Right forelimb (tissue), 1 donor: ENCODE data around the gene FLYWCH1.
"Not testable (repeated sequence)": the region's sequence is repeated elsewhere in the genome, so short reads cannot be mapped to it uniquely, and the experiment has no call there.

Experiments used
- DNase-seq: peaks from one replicate; pipeline ENCODE4 v3.0.0-alpha.2; 2018

FLYWCH1 gene

DNA sequence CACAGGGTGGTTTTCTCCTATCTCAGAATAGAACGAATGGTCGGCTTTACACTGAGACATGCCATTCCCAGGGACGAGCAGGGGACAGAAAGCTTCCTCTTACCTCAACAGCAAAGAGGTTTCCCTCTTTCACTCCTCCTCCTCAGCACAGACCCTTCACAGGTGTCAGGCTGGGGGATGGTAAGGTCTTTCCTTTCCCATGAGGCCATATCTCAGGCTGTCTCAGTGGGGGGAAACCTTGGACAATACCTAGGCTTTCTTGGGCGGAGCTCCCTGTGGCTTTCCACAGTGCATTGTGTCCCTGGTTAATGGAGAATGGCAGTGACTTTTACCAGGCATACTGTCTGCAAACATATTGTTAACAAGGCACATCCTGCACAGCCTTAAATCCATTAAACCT is 16.4 kb downstream of the FLYWCH1 start:
- DNase-seq = not testable (repeated sequence)

DNA sequence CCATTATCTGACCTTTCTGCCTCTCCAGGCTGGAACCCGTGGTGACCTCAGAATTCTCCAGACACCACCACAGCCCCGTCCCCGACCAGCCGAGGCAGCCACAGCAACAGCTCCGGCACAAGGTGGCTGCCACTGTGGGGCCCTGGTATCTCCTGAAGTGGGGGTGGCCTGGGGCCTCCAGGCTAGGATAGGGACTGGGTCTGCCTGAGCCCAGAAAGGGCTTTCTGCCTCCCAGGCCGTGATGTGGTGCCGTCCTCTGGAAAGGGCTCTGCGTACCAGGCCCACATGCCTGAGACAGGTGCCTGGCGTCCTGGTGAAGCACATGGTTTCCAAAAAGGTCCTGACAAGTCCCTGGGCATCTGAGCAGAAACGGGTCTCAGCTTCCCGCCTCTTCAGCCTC is 17.1 kb downstream of the FLYWCH1 start:
- no peak for DNase-seq

DNA sequence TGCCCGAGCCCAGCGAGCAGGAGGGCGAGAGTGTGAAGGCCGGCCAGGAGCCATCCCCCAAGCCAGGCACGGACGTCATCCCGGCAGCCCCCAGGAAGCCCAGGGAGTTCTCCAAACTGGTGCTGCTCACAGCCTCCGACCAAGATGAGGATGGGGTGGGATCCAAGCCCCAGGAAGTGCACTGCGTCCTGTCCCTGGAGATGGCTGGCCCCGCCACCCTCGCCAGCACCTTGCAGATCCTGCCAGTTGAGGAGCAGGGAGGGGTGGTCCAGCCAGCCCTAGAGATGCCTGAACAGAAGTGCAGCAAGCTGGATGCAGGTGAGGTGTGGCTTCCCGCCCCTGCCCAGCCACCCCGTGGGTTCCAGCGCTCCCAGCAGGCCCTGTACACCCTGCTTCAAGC is 18.0 kb downstream of the FLYWCH1 start:
- no peak for DNase-seq

DNA sequence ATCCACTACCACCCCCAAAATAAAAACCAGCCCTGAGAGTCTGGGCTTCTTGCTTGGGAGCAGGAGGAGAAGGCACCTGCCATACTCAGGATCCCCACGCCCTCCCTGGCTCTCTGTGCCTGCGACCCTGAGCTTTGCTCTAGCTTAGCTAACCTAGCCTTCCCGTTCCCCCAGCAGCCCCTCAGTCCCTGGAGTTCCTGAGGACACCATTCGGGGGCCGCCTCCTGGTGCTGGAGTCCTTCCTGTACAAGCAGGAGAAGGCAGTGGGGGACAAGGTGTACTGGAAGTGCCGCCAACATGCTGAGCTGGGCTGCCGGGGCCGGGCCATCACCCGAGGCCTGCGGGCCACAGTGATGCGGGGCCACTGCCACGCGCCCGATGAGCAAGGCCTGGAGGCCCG is 18.5 kb downstream of the FLYWCH1 start:
- DNase-seq = no peak

DNA sequence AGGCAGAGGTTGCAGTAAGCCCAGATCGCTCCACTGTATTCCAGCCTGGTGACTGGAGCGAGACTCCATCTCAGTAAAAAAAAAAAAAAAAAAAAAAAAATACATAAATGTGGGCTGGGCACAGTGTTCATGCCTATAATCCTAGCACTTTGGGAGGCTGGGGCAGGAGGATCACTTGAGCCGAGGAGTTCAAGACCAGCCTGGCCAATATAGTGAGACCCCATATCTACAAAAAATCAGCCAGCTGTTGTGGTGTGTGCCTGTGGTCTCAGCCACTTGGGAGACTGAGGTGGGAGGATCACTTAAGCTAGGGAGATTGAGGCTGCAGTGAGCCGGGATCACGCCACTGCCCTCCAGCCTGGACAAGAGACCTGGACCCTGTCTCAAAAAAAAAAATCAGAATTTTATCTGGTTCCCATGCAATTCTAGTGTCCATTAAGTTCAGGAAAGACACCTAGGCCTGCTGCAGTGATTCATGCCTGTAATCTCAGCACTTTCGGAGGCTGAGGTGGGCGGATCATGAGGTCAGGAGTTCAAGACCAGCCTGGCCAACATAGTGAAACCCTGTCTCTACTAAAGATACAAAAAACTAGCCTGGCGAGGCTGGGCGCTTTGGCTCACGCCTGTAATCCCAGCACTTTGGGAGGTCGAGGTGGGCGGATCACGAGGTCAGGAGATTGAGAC is 19.6 kb downstream of the FLYWCH1 start:
- not testable (repeated sequence) for DNase-seq

DNA sequence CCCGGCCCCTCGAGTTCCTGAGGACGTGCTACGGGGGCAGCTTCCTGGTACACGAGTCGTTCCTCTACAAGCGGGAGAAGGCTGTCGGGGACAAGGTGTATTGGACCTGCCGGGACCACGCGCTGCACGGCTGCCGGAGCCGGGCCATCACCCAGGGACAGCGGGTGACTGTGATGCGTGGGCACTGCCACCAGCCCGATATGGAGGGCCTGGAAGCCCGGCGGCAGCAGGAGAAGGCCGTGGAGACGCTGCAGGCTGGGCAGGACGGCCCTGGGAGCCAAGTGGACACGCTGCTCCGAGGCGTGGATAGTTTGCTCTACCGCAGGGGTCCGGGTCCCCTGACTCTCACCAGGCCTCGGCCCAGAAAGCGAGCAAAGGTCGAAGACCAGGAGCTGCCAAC is 21.4 kb downstream of the FLYWCH1 start:
- no peak for DNase-seq

DNA sequence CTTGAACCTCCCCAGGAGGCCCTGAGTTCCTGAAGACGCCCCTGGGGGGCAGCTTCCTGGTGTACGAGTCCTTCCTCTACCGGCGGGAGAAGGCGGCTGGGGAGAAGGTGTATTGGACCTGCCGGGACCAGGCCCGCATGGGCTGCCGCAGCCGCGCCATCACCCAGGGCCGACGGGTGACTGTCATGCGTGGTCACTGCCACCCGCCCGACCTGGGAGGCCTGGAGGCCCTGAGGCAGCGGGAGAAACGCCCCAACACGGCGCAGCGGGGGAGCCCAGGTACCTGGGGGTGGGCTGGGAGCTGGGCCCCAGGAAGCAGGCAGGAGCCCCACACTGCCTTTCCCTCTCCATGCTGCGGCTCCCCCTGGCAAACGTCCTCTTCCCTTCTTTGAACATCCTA is 22.0 kb downstream of the FLYWCH1 start:
- DNase-seq = no peak

DNA sequence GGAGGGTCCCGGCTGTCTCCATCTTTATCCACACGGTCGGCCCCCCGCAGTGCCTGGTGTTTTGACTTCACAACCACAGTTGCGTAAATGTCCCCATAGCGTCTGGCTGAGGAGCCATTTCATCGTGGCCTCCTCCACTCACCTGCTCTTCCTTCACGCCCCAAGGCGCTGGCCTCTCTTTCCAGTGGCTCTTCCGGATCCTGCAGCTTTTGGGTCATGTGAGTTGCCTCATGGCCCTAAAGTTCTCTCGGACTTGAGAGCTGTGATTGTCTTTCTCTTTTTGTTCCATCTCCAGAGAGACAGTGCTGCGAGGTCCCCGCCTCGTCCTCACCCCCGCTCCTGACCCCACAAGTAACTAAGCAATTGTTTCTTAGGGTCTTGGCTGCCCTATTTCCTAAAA is 22.7 kb downstream of the FLYWCH1 start:
- no peak for DNase-seq

DNA sequence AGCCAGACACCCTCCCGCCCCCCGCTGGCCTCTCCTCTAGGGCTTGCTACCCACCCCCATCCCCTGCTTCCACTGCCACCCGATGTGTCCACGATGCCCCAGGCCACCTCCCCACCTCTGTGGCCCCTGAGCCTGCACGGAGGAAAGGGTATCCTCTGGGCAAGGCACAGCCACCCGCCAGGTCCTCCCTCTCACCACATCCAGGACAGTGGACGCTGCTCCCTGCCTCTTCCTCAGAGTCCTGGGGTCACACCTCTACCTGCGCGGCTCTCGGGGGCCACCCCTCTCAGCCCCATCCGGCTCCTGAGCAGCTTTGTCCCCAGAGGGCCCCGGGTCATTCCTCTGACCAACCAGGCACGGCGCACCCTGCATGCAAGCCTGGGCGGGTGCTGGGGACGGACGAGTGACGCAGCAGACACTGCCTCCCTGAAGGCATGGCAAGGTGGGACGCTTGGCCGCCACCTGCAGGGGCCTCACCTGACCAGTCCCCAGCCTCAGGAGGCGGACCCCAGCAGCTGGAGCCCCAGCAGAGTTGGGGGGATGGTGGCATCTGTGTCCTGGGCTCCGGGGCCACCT is 24.8 kb downstream of the FLYWCH1 start:
- DNase-seq = no peak

DNA sequence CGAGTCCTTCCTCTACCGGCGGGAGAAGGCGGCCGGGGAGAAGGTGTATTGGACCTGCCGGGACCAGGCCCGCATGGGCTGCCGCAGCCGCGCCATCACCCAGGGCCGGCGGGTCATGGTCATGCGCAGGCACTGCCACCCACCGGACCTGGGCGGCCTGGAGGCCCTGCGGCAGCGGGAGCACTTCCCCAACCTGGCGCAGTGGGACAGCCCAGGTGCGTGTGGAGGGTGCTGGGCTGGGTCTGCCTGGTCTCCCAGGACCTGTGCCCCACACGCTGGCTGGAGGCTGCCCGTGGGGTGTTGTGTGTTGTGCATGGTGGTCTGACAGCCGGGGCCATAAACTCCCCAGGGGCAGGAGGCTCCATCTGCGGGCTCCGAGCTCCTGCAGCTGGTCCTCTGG is 25.4 kb downstream of the FLYWCH1 start:
- DNase-seq = no peak

DNA sequence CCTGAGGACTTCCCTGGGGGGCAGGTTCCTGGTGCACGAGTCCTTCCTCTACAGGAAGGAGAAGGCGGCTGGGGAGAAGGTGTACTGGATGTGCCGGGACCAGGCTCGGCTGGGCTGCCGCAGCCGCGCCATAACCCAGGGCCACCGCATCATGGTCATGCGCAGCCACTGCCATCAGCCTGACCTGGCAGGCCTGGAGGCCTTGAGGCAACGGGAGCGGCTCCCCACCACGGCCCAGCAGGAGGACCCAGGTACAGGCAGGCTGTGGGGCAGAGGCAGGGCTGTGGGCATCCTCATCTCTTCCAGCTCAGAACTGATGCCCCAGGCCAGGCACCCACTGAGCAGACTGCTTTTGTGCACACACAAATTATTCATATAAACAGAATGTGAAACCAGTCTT is 26.5 kb downstream of the FLYWCH1 start:
- DNase-seq = no peak

DNA sequence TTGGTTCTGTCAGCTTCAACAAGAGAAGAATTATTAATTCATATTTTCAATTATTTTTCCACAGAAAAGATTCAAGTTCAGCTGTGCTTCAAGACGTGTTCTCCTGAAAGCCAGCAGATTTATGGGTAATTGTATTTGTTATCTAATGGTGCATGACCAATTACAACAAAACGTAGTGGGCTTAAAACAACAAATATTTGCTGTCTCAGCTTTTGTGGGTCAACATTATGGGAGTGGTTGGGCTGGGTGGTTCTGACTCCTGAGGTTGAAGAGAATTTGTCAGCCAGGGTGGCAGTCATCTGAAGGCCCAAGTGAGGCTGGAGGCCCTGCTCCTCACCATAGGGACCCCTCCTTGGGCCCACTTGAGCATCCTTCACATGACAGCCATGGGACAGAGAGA is 28.2 kb downstream of the FLYWCH1 start:
- DNase-seq = no peak

DNA sequence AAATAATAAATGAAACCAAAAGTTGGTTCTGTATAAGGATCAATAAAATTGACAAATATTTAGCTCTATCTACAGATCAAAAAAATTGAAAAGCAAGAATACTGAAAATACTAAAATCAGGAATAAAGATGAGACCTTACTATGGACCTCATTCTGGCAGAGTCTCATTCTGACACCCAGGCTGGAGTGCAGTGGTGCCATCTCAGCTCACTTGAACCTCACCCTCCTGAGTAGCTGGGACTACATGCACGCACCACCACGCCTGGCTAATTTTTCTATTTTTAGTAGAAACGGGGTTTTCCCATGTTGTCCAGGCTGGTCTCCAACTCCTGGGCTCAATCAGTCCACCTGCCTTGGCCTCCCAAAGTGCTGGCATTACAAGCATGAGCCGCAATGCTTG is 30.3 kb downstream of the FLYWCH1 start:
- no peak for DNase-seq

DNA sequence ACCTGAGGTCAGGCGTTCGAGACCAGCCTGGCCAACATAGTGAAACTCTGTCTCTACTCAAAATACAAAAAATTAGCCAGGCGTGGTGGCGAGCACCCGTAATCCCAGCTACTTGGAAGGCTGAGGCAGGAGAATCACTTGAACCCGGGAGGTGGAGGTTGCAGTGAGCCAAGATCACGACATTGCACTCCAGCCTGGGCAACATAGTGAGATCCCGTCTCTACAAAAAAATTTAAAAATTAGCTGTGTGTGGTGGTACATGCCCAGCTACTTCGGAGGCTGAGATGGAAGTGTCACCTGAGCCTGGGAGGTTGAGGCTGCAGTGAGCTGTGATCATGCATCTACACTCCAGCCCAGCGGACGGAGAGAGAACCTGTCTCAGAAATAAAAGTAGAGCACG is 32.0 kb downstream of the FLYWCH1 start:
- DNase-seq = not testable (repeated sequence)

DNA sequence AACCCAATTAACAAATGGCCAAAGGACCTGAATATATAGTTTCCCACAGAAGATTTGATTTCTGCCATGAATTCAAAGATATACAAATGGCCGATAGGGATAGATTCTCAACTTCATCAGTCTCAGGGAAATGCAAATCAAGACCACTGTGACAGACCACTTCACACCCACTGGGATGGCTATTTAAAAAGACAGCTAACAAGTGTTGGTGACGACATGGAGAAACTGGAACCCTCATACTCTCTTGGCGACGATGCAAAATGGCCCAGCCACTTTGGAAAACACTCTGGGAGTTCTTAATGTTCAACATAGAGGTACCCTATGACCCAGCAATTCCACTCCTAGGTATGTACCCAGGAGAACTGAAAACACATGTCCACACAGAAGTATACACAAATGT is 34.9 kb downstream of the FLYWCH1 start:
- no peak for DNase-seq

DNA sequence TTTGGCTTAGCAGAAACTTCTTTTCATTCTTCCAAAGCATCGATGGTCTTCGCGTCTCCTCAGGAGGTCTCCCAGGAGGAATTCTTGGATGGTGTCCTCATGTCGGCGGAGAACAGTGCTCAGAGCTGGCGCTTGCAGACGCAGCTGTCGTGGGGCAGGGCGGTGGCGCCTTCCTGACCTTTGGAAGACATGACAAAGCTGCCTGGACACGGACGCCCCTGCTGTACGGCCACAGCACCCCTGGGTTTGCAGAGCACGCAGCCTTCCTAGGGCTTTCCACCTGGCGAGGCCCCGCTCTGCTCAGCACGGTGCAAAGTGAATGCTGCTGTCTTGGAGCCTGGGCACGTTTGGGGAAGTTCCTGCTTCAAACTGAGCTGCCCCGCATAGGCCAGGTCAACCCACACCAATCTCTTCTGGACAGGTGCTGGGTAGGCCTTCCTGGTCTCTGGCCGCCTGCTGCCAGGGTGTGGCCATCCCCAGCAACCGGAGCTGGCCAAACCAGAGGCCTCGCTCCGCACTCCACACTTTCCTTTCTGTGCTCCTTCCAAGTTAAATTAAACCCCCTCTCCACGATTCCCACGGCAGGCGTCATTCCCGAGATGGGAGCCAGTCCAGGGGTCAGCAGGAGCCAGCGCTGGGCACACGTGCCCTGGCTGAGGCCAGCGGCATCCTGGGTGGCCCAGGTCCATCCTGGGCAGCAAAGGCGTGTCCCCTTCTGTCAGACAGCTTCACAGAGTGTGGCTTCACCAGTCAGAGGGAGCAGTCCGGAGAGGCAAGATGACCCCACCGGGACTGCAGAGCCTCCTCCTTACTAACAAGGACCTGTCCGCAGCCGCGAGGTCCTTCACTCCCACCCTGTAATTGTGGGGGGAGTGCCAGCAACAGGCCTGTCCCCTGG is 37.3 kb downstream of the FLYWCH1 start:
- peak; percentile 42 for DNase-seq

DNA sequence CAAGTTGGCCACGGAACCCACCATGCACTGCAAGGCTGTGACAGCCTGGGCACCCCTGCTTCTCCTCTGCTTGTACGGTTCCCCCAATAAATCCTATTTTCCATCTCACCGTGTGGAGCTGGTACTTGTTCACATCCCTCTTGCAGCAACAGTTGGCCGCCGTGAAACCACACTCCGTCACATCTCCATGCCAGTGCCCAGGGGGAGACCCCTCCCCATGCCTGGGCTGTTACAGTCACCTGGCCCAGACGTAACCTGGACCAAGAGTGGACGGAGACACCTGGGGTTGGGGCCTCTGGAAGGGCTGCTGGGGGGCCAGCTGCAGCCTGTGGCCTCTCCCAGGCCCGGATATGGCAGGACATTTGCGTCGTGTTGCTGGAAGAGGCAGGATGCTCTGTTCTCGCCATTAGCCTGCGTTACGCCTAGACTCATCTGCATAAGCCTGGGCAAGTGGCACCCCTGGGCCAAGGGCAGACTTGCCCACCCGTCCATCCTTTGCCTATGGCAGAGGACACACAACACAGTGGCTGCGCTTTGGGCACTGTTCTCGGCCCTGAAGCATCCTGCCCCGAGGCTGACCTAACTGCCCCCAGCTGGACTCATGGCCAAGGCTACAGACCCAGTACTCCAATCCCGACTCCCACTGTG is 38.1 kb downstream of the FLYWCH1 start:
- peak; percentile 30 for DNase-seq

DNA sequence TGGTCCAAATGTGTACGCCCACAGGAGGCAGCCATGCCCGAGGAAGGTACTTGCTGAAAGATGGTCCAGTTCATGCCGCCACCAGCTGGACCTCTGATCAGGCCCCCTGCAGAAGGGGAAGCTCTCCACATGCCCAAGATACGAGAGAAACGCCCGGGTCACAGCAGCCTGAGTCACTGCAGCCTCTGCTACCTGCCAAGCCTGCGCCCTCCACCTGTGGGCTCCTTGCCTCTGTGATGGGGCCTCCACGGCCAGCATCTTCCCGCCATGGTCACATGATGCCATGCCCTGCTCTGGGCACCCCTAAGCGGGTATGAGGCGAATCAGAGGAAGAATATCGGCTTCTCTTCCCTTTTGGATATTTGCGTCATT is 38.6 kb downstream of the FLYWCH1 start:
- no peak for DNase-seq

DNA sequence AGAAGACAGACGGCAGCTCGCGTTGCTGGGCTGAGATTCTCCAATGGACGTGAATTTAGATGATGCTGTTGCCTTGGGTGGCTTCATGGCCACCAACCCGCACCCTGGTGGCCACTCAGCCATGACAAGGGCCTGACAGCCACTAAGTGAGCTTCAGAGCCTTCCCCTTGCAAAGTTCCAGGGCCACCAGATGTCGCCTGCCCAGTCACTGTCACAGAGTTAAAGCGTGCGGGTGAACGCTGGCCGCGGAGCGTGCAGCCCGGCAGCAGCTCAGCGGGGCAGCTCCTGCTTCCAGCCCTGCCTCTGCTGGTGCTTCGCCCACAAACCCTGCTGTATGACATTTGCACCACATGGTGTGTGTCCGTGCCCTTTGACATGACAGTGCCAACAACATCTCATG is 39.0 kb downstream of the FLYWCH1 start:
- no peak for DNase-seq

DNA sequence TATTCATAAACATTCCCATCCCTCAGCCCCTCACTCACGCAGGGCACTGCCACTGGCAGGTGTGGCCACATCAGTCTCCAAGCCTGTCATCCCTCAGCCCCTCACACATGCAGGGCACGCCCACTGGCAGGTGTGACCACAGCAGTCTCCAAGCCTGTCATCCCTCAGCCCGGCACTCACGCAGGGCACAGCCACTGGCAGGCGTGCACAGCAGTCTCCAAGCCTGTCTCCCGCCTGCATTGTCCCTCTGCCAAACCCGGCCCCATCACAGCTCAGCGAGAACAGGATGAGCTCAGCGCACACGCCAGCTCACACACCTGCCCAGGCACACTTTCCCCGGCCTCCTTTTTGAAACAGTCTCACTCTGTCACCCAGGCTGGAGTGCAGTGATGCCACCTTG is 40.9 kb downstream of the FLYWCH1 start:
- DNase-seq = no peak

DNA sequence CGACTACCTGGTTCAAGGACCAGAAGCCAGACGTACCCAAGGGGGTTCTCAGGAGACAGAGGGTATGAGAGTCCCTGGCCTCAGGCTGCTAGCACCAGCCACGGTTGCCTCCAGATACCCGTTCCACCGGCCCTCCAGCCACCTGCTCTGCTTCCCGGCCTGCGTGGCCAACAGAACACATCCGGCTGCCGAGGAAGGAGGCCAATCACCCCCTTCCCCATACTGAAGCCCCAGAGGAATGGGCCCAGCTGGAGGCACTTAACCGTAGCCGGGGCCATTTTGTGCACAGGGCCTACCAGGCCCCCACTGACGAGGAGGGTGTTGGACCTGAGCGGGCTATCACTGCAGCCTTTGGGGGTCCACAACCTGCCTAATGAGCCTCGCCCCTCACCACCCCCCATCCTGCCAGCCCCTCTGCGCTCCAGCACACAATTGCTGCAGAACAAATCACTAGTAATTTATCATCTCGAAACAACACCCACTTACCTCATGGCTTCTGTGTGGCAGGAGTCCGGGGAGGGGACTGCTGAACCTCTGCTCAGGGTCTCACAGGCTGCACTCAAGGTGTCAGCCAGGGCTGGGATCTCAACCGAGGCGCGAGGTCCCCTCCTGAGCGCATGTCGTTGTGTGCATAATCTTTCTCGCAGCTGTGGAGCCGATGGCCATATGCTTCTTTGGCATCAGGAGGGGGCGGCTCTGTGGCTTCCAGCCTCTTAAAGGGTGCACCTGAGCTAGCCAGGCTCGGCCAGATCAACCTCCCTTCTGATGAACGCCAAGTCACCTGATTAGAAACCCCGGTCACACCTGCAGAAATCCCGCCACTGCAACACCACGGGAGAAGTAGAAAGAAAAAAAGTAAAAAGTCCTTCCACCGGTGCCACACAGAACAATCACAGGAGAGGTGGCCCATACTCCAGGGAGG is 42.2 kb downstream of the FLYWCH1 start:
- DNase-seq = no peak

DNA sequence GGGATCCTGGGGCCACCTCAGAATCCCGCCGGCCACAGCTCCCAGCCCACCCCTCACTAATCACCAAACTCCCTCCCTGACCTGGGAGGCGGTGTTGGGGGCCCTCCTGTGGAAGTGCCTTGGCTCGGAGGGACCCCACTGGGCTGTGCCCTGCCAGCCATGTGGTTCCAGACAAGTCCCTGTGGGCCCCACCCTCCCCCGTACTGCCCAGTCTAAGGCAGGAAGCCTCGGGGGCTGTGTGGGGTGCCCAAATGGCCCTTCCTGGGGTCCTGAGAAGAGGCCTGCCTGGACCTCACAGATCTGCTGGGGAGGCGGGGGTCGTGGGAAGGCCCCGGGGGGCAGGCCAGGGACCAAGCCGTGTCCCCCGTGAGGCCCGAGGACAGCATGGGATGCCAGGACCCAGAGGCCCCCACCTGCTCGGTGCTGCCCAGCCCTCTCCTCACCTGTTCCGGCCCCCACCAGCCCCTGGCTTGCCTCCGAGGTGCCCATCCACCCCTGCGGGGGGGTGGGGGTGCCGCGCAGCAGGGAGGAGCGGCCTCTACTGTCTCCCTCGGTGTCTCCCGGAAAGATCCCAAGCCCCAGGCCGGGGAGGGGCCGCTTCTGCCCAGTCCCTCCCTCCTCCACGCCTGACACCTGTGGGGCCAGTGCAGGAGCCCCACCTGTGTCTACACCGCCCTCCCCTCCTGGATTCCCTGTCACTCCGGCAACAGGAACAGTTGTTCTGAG is 43.1 kb downstream of the FLYWCH1 start:
- DNase-seq = no peak
